Peyer's patch (tissue), 4 donors: ENCODE measurements around the gene MST1. TPM values are rescaled to one million over a fixed set of nuclear protein-coding genes. Genes with fewer than 3 reads are reported as not detected.

ENCODE experiments used
- DNase-seq, 3 donors: peaks; one replicate each; pipeline ENCODE4 v3.0.0-alpha.2; 2017 to 2019
- H3K27ac ChIP-seq, 4 donors: fragments of 200-600 bp; sonication (generic); one replicate each; pipeline ENCODE4 v1.5.1; 2016 to 2019
- H3K27me3 ChIP-seq, 2 donors: fragments of 200-600 bp; sonication (generic); one replicate each; pipeline ENCODE4 v1.5.1; 2019
- H3K36me3 ChIP-seq, 3 donors: fragments of 200-600 bp; sonication (generic); one replicate each; pipeline ENCODE4 v1.5.1; 2016 to 2019
- H3K4me1 ChIP-seq, 4 donors: fragments of 200-600 bp; sonication (generic); one replicate each; pipeline ENCODE4 v1.5.1; 2016 to 2019
- H3K4me3 ChIP-seq, 4 donors: fragments of 200-600 bp; sonication (generic); 1 replicate in 3 of 4; 2 replicates in 1 of 4; pipeline ENCODE4 v1.5.1; 2016 to 2019; ENCODE audit warnings: mild to moderate bottlenecking in 1 of 4
- H3K9me3 ChIP-seq, 4 donors: fragments of 200-600 bp; sonication (generic); one replicate each; pipeline ENCODE4 v1.5.1; 2016 to 2019; ENCODE audit warnings: mild to moderate bottlenecking in 1 of 4
- POLR2A ChIP-seq, 2 donors: fragments of 450-650 bp; IDR thresholded peaks; one replicate each; pipeline ENCODE4 v1.5.1; 2017; ENCODE audit warnings: antibody characterized with exemption in 2 of 2, mild to moderate bottlenecking in 2 of 2, moderate library complexity in 2 of 2
- total RNA-seq, 4 donors: library from RNA; depleted of rRNA; stranded (reverse); fragments of >200 nt; gene quantifications; one replicate each; pipeline ENCODE4 v1.1.0, GENCODE V29; 2016
- TF ChIP-seq, protein P1 (sequence below), 6 experiments: fragments of 450-650 bp in 4 of 6; fragments of 200-600 bp in 2 of 6; sonication (generic) in 1 of 6; IDR thresholded peaks; one replicate each; pipeline ENCODE4 v1.5.1; 2017 to 2019; ENCODE audit warnings: antibody characterized with exemption in 6 of 6, mild to moderate bottlenecking in 3 of 6, moderate library complexity in 1 of 6

MST1 gene
- total RNA-seq, 4 donors from 2014 or later, result 52.0 to 156 (median 93.3) TPM

DNA sequence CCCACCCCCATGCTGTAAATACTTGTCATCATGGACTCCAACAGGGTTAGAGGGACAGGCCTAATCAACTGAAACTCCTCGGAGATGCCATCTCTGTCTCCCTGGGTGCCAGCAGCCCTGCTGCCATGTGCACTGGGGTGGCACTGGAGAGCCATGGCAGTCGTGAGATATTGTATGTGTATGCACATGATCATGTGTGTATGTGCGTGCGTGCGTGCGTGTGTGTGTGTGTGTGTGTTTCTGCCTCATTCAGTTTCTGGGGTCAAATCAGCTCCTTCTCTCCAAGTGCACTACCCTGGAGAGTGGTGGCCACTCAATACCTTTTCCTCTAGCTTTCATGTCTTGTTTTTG lies 18.4 kb downstream of the MST1 start:
- no peak overlapping the region for H3K4me3 ChIP-seq
- peaks cover 0 to 17% (median 6%) of the 10 kb centered on the region in 4 donors for H3K4me1 ChIP-seq
- peaks cover 0 to 4% (median 0%) of the 10 kb centered on the region in 3 donors for H3K36me3 ChIP-seq
- H3K27me3 ChIP-seq, result no peaks in the 10 kb centered on the region
- H3K9me3 ChIP-seq, result no peaks in the 10 kb centered on the region
- TF ChIP-seq, protein P1, sequence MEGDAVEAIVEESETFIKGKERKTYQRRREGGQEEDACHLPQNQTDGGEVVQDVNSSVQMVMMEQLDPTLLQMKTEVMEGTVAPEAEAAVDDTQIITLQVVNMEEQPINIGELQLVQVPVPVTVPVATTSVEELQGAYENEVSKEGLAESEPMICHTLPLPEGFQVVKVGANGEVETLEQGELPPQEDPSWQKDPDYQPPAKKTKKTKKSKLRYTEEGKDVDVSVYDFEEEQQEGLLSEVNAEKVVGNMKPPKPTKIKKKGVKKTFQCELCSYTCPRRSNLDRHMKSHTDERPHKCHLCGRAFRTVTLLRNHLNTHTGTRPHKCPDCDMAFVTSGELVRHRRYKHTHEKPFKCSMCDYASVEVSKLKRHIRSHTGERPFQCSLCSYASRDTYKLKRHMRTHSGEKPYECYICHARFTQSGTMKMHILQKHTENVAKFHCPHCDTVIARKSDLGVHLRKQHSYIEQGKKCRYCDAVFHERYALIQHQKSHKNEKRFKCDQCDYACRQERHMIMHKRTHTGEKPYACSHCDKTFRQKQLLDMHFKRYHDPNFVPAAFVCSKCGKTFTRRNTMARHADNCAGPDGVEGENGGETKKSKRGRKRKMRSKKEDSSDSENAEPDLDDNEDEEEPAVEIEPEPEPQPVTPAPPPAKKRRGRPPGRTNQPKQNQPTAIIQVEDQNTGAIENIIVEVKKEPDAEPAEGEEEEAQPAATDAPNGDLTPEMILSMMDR (IDR thresholded peaks at IDR 0.05), result no peak
- TF ChIP-seq POLR2A (IDR thresholded peaks at IDR 0.05), result no peak
- H3K27ac ChIP-seq, result no peak overlapping the region
- DNase-seq, result no peak

DNA sequence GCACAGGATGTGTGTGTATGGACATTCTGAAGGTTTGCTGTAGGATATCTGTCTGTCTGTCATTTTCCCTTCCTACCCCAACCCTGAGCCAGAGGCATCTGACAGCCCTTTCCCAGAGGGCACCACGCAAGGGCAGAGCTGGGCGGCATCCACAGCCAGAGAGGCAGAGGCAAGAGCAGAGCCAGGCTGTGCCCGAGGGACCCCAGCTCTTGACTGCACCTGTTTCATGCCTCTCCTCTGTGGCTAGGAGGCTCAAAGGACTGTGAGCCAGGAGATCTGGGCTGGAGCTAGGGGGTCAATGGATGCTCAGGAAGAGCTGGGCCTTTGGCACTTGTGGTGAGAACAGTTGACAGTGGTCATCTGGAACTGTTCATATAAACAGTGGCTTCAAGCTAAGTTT lies 19.9 kb downstream of the MST1 start:
- Histone ChIP-seq H3K36me3 (no peaks in the 10 kb centered on the region), H3K4me1 (peaks cover 0 to 4% (median 3%) of the 10 kb centered on the region in 4 donors), H3K4me3 (no peak overlapping the region), H3K27ac (no peak overlapping the region), H3K9me3 (no peaks in the 10 kb centered on the region), H3K27me3 (no peaks in the 10 kb centered on the region)
- TF ChIP-seq, protein P1 (IDR thresholded peaks at IDR 0.05), result no peak
- no peak for TF ChIP-seq POLR2A (IDR thresholded peaks at IDR 0.05)
- DNase-seq, result no peak

DNA sequence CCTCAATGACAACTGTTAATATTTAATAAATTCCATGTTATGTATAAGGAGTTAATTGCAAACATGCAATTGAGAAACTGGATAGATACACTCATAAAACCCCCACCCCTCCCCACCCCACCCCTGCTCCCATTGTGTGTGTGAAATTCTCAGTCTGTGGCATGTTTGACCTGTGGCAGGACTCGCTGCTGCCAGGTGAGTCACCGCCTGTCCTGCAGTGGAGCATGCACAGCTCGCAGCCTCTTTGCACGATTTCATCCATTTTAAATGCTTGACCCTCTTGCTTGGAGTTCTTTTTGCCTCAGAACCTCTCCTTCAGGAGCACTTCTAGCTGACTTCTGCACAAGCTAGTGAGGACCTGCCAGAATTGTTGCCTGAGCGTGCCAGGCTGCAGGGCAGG lies 20.4 kb downstream of the MST1 start:
- Histone ChIP-seq H3K27ac (no peak overlapping the region), H3K36me3 (no peaks in the 10 kb centered on the region), H3K9me3 (no peaks in the 10 kb centered on the region), H3K4me3 (no peak overlapping the region), H3K27me3 (no peaks in the 10 kb centered on the region), H3K4me1 (peaks cover 0 to 4% (median 3%) of the 10 kb centered on the region in 4 donors)
- DNase-seq, result no peak
- no peak for TF ChIP-seq POLR2A (IDR thresholded peaks at IDR 0.05)
- TF ChIP-seq, protein P1 (IDR thresholded peaks at IDR 0.05), result no peak

DNA sequence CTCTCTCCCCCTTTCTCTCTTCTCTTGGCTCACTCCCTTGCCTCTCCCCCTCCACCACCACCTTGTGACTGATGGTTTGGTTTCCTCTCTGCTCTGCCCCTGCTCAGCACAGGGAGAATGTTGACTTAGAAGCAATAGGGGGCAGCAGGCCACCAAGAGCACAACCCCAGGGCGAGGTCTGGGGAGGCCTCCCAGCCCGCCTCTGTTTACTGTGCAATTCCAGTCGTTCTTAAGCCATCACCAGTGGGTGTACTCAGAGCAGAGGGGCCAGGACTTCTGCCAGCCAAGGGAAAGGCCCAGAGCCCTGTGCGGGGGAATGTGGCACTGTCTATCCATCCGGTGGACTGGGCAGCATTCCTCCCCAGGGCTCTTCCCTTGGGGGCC lies 20.9 kb downstream of the MST1 start:
- DNase-seq, result no peak
- Histone ChIP-seq H3K9me3 (no peaks in the 10 kb centered on the region), H3K27ac (no peak overlapping the region), H3K27me3 (no peaks in the 10 kb centered on the region), H3K4me1 (peaks cover 0 to 4% (median 3%) of the 10 kb centered on the region in 4 donors), H3K36me3 (no peaks in the 10 kb centered on the region), H3K4me3 (no peak overlapping the region)
- no peak for TF ChIP-seq POLR2A (IDR thresholded peaks at IDR 0.05)
- TF ChIP-seq, protein P1 (IDR thresholded peaks at IDR 0.05), result no peak

DNA sequence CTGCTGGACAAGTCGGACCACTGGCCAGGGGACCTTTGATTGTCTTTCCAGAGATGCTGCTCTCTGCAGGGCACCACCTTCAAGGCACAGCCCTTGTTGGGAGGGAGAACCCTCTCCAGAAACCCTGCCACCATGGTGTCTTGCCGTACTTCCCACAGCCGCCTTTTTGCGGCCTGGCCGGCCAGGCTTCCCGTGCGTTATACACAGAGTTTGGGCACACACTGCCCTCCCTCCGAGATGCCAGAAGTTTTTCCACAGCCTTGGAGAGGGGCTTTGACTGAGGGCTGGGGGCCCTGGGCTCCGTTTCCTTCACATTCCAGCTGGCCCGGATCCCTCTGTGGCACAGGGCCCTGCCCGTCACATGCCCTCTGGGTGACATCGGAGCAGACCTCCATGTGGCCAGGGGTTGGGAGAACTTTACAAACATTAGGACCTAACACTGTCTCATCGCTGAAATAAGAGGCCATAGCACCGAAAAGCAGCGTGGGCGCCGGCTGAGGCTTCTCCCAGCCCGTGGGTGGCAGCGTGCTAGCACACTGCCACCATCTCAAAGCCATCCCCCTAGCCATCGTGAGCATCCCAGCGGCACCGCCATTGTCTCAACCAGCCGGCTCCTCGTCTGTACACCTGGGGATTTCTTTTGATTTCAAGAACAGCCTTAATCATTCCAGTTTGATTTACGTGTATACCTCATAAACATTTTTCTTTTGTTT lies 21.4 kb downstream of the MST1 start:
- H3K27me3 ChIP-seq, result no peaks in the 10 kb centered on the region
- H3K27ac ChIP-seq, result no peak overlapping the region
- H3K4me1 ChIP-seq, result no peaks in the 10 kb centered on the region
- H3K4me3 ChIP-seq, result no peak overlapping the region
- DNase-seq, result no peak
- H3K36me3 ChIP-seq, result no peaks in the 10 kb centered on the region
- TF ChIP-seq, protein P1 (IDR thresholded peaks at IDR 0.05), result no peak
- TF ChIP-seq POLR2A (IDR thresholded peaks at IDR 0.05), result no peak
- no peaks in the 10 kb centered on the region for H3K9me3 ChIP-seq
